ENCODE measurements around the gene EXOSC9.
"Not testable (repeated sequence)": the region's sequence is repeated elsewhere in the genome, so short reads cannot be mapped to it uniquely, and the experiment has no call there.

EXOSC9 gene, protein sequence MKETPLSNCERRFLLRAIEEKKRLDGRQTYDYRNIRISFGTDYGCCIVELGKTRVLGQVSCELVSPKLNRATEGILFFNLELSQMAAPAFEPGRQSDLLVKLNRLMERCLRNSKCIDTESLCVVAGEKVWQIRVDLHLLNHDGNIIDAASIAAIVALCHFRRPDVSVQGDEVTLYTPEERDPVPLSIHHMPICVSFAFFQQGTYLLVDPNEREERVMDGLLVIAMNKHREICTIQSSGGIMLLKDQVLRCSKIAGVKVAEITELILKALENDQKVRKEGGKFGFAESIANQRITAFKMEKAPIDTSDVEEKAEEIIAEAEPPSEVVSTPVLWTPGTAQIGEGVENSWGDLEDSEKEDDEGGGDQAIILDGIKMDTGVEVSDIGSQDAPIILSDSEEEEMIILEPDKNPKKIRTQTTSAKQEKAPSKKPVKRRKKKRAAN

DNA sequence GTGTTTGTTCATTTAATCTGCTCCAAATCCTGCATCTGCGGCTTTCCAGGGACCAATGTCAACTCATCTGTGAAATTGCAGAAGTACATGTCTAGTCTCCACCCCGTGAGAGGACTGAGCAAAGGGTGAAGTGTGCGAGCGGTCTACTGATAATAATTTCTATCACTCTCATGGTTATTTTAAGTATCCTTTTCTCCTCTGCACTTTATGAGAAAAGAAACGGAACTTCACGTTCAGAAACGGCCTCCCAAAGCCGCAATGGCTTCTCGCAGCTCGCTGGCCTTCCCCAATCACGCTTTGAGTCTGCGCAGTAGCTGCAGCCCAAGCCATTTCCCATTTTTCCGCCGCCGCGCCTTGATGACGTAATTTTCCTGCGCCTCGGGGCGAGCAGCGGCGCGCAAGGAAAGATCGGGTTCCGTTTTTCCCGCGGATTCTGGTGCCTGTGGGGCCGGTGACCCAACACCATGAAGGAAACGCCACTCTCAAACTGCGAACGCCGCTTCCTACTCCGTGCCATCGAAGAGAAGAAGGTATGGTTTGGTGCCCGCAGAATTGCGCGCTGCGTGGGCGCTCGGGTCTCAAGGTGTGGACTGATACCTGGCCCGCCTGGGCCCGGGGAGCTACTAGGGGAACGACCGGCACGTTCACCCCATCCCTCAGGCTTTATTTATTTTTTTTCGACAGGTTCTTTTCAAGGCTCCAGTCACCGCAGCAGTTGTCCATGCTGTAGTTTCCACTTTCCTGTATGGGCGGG is at the start of gene EXOSC9:
Gene EXOSC9 (plus strand): TSS at position 363 of the 754 bp plus-strand sequence. CDS start 102 bp downstream, at position 465.
- peak; percentile 67 for DNase-seq (ENCODE audit: low read depth)

DNA sequence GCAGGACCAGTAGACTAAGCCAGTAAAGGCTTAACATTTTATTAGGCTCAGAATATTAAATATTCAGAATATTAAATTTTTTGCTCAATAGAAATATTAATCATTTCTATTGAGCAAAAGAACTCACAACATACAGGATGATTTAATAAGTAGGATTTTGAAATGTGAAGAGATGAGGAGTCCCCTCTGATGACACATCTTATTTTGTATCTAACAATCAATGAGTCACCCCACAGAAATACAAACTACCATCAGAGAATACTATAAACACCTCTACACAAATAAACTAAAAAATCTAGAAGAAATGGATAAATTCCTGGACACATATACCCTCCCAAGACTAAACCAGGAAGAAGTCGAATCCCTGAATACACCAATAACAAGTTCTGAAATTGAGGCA is 49.0 kb upstream of the EXOSC9 start:
- not testable (repeated sequence) for DNase-seq (ENCODE audit: low read depth)

- DNase-seq (ENCODE audit: low read depth), result no peak
Observed at GRCh38 chr4:121758925-121759568, 42.1 kb upstream of the EXOSC9 start.

GRCh38 chr4:121760205-121760604 is 40.9 kb upstream of the EXOSC9 start:
- DNase-seq (ENCODE audit: low read depth), result no peak

- DNase-seq (ENCODE audit: low read depth), result no peak
Observed at GRCh38 chr4:121764303-121764701, 36.8 kb upstream of the EXOSC9 start.

DNA sequence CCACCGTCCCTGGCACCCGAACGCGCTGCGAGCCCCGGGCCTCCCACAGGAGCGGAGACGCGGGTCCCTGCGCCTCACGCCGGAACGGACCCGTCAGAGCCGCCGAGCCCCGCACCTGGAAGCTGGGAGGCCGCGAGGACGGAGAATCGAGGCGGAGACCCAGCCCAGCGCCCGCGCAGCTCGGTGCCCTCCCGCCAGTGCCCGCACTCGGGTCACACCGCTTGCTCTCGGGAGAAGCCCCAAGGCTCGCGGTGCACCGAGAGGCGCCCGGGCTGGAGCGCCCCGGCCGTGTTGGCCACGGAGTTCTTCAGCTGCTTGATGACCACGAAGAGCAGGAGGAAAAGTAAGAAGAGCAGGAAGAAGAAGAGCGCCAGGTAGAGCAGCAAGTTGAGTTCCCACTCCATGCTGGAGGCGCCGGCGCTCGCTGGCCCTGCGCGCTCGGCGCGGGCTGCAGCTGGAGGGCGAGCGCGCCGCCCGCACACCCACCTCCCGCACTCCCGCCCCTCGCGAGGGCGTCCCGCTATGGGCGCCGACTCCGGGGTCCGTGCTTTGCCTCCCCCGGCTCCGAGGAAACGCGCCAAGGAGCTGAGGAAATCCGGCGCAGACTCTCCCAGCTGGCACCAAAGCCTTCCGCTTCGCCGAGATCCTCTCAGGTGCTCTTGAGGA is 36.3 kb upstream of the EXOSC9 start, which contains the start of gene SMIM43:
Gene SMIM43 (minus strand): TSS at position 463 of the 666 bp plus-strand sequence. CDS start 59 bp downstream, at position 404.
- DNase-seq (ENCODE audit: low read depth), result no peak

- DNase-seq (ENCODE audit: low read depth), result no peak
Observed at GRCh38 chr4:121765368-121765705, 35.8 kb upstream of the EXOSC9 start.

DNA sequence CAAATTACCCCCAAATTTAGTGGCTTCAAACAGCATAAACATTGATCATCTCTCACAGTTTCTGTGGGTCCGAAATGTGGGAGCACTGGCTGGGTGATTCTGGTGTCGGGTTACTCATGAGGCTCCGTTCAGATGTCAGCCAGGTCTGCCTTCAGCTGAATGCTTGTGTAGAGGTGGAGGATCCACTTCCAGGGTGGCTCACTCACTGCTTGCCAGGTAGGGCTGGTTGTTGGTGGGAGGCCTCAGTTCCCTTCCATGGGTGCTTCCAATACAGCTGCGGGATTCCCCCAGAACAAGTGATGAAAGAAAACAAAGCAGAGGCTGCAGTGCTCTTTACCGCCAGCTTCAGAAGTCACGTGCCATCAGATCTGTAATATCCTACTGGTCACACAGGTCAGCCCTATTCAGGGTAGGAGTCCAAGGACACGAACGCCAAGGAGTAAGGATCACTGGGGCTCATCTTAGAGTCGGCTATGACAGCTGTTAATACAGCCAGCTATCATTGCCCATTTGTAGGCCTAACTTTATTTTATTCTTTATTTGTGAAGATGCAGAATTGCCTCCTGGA is 35.1 kb upstream of the EXOSC9 start:
- DNase-seq (ENCODE audit: low read depth), result no peak

- no peak for DNase-seq (ENCODE audit: low read depth)
Observed at GRCh38 chr4:121767166-121767565, 34.0 kb upstream of the EXOSC9 start.

DNA sequence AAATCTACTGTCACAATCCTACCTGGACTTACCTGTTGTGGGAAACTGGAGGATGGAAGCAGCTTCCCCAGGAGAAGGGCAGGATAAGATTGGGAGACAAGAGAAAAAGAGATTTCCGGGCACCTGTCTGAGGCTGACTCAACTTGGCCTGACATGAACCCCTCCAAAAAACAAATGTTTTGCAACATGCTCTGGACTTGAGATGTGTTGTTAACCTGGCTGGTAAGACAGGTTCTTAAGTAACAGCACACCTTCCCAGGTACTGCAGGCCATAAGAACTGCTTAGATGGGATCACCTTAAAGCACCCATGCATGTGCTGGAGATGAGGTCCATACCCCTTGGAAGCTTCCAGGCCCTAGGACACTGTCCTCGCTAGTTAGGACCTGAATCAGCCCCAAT is 31.8 kb upstream of the EXOSC9 start:
- no peak for DNase-seq (ENCODE audit: low read depth)

DNA sequence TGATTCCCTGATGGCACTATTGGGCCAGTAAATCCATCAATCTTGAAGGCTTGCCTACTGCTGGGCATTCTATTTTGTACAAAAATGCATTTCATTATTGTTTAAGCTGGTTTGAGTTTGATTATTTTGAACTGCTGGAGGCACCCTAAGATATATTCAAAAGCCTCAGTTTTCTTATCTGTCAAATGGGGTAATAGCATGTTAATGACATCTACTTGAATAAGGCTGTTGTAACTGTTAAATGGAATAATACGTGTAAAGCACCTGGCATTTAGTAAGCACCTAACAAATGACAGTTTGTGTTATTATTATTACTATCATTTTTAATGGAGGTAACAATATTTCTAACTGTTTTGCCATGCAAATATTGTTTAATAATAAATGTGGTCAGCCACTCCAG is 29.3 kb upstream of the EXOSC9 start:
- DNase-seq (ENCODE audit: low read depth), result no peak

- no peak for DNase-seq (ENCODE audit: low read depth)
Observed at GRCh38 chr4:121773883-121774282, 27.2 kb upstream of the EXOSC9 start.

GRCh38 chr4:121776610-121777401 is 24.3 kb upstream of the EXOSC9 start:
- DNase-seq (ENCODE audit: low read depth), result no peak

DNA sequence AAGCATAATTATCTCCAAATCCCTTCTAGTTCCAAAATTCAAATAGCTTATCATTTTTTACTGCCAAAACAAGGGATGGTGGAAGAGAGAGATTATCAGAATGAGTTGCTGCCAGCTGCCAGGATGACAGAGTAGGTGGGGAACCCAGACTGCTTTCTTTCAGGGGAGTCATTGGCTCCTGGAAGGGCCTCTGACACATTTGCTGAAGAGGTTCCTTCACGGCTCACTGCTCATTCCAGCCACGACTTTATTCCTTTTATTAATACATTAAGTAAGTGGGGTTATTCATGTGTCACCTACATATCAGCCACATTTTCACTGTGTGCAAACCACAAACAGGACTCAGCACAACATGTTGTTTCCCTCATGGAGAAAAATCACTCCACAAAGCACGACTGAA is 23.5 kb upstream of the EXOSC9 start:
- no peak for DNase-seq (ENCODE audit: low read depth)

DNA sequence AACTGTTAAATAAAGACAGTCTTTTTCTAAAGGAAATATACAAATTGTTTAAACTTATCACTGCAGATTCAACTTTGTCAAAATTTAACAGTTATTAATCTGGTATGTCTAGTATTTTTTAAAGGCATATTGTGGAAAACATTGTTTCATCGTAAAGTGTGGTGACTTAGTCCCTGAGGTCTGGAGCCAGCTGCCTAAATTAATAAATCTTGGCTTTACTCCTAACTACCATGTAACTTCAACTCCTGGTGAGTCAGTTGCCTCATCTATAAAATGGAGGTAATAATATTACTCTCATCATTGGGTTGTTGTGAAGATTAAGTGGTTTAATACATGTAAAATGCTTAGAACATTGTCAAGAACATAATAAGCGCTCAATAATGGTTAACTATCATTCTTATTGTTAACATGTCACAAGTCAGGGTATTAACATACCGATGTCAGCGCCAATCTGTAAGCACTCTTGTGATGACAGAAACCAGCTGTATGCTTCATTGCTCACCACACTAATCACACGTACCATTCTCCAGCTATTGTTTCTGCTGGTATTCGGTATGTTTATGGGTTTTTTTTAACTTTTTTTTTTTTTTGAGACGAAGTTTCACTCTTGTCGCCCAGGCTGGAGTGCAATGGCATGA is 22.0 kb upstream of the EXOSC9 start:
- no peak for DNase-seq (ENCODE audit: low read depth)

GRCh38 chr4:121783210-121783609 is 17.9 kb upstream of the EXOSC9 start:
- no peak for DNase-seq (ENCODE audit: low read depth)

GRCh38 chr4:121784401-121784800 is 16.7 kb upstream of the EXOSC9 start:
- DNase-seq (ENCODE audit: low read depth), result no peak

DNA sequence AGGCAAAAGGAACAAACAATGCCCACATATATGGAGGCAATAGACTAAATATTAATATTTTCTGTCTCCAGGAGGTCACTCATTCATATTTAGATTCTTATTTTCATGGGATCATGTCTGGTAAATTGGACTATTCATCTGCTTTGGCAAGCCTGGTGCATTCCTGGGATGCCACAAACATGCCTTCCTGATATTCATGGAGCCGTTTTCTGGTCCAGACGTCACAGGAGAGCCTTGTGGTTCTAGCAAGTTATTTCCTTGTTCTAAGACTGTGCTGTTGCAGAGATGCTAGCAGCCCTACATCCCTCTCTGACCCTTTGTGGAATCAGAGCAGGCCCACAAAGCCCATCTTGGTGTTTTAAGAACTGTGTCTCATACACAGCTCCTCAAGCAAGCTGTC is 16.1 kb upstream of the EXOSC9 start:
- DNase-seq (ENCODE audit: low read depth), result peak; percentile 94

- no peak for DNase-seq (ENCODE audit: low read depth)
Observed at GRCh38 chr4:121785479-121785878, 15.6 kb upstream of the EXOSC9 start.

DNA sequence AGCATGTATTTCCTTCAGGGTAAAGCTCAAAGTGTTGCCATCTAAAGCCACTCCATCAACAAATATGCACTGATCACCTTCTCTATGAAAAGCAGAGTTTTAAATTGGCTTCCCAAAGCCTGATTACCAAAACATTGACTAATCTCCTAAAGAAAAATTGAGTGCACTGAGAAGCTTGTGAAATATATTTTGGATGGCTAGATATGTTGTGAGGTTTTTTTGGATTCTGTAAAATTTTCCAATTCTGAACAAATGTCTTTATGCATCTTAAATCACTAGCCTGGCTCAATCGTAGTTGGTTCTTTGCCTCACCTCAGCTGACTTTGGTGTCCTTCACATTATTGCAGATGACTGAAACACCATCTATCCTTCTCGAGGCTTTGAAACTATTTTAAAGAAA is 14.9 kb upstream of the EXOSC9 start:
- DNase-seq (ENCODE audit: low read depth), result no peak

DNA sequence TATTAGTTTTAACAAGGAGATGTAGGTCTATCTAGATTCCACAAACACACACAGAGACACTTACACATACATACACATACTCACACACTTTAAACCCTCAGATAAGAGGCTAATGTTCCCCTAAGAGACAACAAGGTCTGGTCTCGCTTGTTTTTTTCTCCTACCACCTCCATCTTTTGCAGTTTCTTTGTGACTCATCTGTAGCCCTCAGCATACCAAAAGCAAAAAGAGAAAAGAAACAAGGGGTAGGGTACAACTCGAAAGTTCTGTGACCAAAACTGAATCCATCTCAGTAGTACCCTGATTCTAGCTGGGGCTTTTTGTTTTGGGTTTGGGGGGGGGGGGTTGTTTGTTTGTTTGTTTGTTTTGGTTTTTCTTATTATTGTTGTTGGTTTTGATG is 12.2 kb upstream of the EXOSC9 start:
- DNase-seq (ENCODE audit: low read depth), result no peak
